ENCODE results near the gene CD46. TPM values are rescaled to one million over a fixed set of nuclear protein-coding genes. Genes with fewer than 3 reads are reported as not detected.

The CD46 gene
- total RNA-seq, 4 donors from 2014 or later, result 153 to 197 (median 174) TPM

DNA sequence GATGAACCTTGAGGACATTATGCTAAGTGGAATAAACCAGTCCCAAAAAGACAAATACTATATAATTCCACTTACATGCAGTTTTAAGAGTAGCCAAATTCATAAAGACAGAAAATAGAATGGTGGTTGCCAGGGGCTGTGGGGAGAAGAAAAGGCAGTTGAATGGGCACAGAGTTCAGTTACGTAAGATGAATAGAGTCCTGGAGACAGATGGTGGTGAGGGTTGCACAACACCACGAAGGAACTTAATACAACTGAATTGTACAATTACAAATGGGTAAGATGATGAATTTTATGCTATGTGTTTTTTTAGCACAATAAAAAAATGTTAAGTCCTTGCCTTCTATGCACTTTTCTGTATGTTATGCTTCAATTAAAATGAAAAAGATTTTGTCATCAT lies 92.5 kb downstream of the CD46 start:
- ATAC-seq (ENCODE audit: low FRiP score) (no peak), DNase-seq (ENCODE audit: low spot score) (no peak)
- no peak for TF ChIP-seq CTCF (IDR thresholded peaks at IDR 0.05)

Small RNA genes within 50 kb of the gene (small RNA-seq; reads per million reads assigned to genes)
- gene RNA5SP534, result not detected

Other genes starting within 250 kb of the CD46 start
- gene CR1L, start 106.9 kb upstream of the CD46 start, total RNA-seq, result not detected
- gene CD34, start 159.1 kb downstream of the CD46 start, total RNA-seq, result 100 to 1,000 TPM in 1 of 4 donors, 10 to 100 TPM in 3; 52.6 to 123 (median 76.9) TPM